WTC11 (cell line): Measurements from ENCODE around the gene ZNF221.

Source experiments
- CTCF ChIP-seq: fragments of 200-600 bp; IDR thresholded peaks from 2 replicates; pipeline ENCODE4 v1.8.0; 2022; ENCODE audit warnings: antibody characterized with exemption
- ETV6 ChIP-seq: sonication (generic); formaldehyde crosslinking; IDR thresholded peaks from 2 replicates; pipeline ENCODE4 v1.8.1; 2022; ENCODE audit warnings: mild to moderate bottlenecking, missing genetic modification reagents
- IRF2 ChIP-seq: sonication (generic); formaldehyde crosslinking; IDR thresholded peaks from 2 replicates; pipeline ENCODE4 v1.8.0; 2022; ENCODE audit warnings: low read depth, missing genetic modification reagents, borderline replicate concordance
- USF2 ChIP-seq: sonication (generic); formaldehyde crosslinking; IDR thresholded peaks from 2 replicates; pipeline ENCODE4 v1.8.1; 2023; ENCODE audit warnings: mild to moderate bottlenecking, missing genetic modification reagents, moderate library complexity
- TF ChIP-seq, protein P1 (sequence below): fragments of 250-450 bp; sonication (Bioruptor Pico); IDR thresholded peaks from 2 replicates; pipeline ENCODE4 v1.9.0; 2021; ENCODE audit warnings: mild to moderate bottlenecking, borderline replicate concordance
- TF ChIP-seq, protein P2 (sequence below): sonication (generic); formaldehyde crosslinking; IDR thresholded peaks from 2 replicates; pipeline ENCODE4 v1.8.0; 2023; ENCODE audit warnings: missing genetic modification reagents

- TF ChIP-seq, protein P1, sequence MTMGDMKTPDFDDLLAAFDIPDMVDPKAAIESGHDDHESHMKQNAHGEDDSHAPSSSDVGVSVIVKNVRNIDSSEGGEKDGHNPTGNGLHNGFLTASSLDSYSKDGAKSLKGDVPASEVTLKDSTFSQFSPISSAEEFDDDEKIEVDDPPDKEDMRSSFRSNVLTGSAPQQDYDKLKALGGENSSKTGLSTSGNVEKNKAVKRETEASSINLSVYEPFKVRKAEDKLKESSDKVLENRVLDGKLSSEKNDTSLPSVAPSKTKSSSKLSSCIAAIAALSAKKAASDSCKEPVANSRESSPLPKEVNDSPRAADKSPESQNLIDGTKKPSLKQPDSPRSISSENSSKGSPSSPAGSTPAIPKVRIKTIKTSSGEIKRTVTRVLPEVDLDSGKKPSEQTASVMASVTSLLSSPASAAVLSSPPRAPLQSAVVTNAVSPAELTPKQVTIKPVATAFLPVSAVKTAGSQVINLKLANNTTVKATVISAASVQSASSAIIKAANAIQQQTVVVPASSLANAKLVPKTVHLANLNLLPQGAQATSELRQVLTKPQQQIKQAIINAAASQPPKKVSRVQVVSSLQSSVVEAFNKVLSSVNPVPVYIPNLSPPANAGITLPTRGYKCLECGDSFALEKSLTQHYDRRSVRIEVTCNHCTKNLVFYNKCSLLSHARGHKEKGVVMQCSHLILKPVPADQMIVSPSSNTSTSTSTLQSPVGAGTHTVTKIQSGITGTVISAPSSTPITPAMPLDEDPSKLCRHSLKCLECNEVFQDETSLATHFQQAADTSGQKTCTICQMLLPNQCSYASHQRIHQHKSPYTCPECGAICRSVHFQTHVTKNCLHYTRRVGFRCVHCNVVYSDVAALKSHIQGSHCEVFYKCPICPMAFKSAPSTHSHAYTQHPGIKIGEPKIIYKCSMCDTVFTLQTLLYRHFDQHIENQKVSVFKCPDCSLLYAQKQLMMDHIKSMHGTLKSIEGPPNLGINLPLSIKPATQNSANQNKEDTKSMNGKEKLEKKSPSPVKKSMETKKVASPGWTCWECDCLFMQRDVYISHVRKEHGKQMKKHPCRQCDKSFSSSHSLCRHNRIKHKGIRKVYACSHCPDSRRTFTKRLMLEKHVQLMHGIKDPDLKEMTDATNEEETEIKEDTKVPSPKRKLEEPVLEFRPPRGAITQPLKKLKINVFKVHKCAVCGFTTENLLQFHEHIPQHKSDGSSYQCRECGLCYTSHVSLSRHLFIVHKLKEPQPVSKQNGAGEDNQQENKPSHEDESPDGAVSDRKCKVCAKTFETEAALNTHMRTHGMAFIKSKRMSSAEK (CRISPR knock-in tag), result no peak
- TF ChIP-seq ETV6 (CRISPR knock-in tag) (no peak), CTCF (no peak), USF2 (CRISPR knock-in tag) (no peak), IRF2 (CRISPR knock-in tag) (no peak)
- TF ChIP-seq, protein P2, sequence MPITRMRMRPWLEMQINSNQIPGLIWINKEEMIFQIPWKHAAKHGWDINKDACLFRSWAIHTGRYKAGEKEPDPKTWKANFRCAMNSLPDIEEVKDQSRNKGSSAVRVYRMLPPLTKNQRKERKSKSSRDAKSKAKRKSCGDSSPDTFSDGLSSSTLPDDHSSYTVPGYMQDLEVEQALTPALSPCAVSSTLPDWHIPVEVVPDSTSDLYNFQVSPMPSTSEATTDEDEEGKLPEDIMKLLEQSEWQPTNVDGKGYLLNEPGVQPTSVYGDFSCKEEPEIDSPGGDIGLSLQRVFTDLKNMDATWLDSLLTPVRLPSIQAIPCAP (CRISPR knock-in tag), result no peak
Measured at GRCh38 chr19:44003461-44004009, 52.5 kb downstream of the ZNF221 start.
